IMR-90 (cell line): Measurements from ENCODE around the gene CXCL1.

ENCODE experiments used
- BHLHE40 ChIP-seq: fragments of 150-350 bp; IDR thresholded peaks from 2 replicates; pipeline ENCODE4 v1.6.1; 2016; ENCODE audit warnings: mild to moderate bottlenecking, low read depth, low read length
- CTCF ChIP-seq: conservative IDR thresholded peaks from 2 replicates; pipeline ENCODE4 v1.5.1; 2012; ENCODE audit warnings: mild to moderate bottlenecking, low read depth, low read length, improper control_type of control experiment
- FOS ChIP-seq: fragments of 150-350 bp; IDR thresholded peaks from 2 replicates; pipeline ENCODE4 v1.6.1; 2016; ENCODE audit warnings: low read depth, low read length
- POLR2A ChIP-seq: IDR thresholded peaks from 2 replicates; pipeline ENCODE4 v1.6.1; 2012; ENCODE audit warnings: mild to moderate bottlenecking, low read depth, low read length
- RAD21 ChIP-seq: IDR thresholded peaks from 2 replicates; pipeline ENCODE4 v1.6.1; 2012; ENCODE audit warnings: low read length, improper control_type of control experiment
- RCOR1 ChIP-seq: IDR thresholded peaks from 2 replicates; pipeline ENCODE4 v1.6.1; 2012; ENCODE audit warnings: mild to moderate bottlenecking, low read length, improper control_type of control experiment; ENCODE audit not compliant: insufficient replicate concordance

- TF ChIP-seq FOS: no peak
- TF ChIP-seq CTCF: no peak
- no peak for TF ChIP-seq RAD21
- no peak for TF ChIP-seq POLR2A
- TF ChIP-seq RCOR1: no peak
- no peak for TF ChIP-seq BHLHE40
Measured at GRCh38 chr4:73871511-73872310, 2.5 kb downstream of the CXCL1 start.
